ENCODE data around the gene EML4.

Gene EML4

DNA sequence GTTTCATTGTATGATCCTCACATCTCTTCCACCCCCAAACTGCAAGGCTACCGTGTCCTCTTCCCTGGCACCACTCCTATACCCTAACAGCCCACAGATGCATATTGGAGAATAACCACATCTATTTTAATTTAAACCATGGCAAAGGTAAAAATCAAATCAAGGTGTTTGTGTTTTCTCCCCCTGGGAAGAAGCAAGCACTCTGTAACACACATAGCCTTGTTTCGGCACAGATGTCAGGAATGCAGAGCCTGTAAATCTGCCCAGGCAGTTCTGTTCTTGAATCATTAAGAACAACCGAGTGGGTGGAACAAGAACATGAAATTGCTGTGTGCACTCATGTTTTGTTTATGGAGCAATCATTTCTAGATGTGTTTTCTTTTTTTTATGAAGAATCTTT, 198.7 kb downstream of the EML4 start:
- no peak for DNase-seq
- Histone ChIP-seq H3K27ac (ENCODE audit: low read length) (no peak overlapping the region), H3K36me3 (replicated peaks; ENCODE audit: insufficient read depth, low read length) (no peaks in the 10 kb centered on the region), H3F3A (ENCODE audit: insufficient read depth, low read length) (no peaks in the 10 kb centered on the region), H3K79me2 (ENCODE audit: low read length) (no peaks in the 10 kb centered on the region), H3K4me2 (ENCODE audit: low read depth, low read length) (no peak overlapping the region), H2AFZ (ENCODE audit: low read length) (no peak overlapping the region), H3K9me2 (replicated peaks; ENCODE audit: insufficient read depth, low read length) (no peaks in the 10 kb centered on the region), H3K4me3 (ENCODE audit: low read length) (no peak overlapping the region), H4K20me1 (ENCODE audit: insufficient read depth, low read length) (no peaks in the 10 kb centered on the region), H3K9ac (ENCODE audit: low read length) (no peak overlapping the region), H3K27me3 (replicated peaks; ENCODE audit: insufficient read depth, low read length) (no peaks in the 10 kb centered on the region), H3K9me3 (replicated peaks; ENCODE audit: insufficient read depth, low read length) (no peaks in the 10 kb centered on the region), H3K4me1 (ENCODE audit: low read length) (peaks cover 8% of the 10 kb centered on the region)
- TF ChIP-seq, protein P1, sequence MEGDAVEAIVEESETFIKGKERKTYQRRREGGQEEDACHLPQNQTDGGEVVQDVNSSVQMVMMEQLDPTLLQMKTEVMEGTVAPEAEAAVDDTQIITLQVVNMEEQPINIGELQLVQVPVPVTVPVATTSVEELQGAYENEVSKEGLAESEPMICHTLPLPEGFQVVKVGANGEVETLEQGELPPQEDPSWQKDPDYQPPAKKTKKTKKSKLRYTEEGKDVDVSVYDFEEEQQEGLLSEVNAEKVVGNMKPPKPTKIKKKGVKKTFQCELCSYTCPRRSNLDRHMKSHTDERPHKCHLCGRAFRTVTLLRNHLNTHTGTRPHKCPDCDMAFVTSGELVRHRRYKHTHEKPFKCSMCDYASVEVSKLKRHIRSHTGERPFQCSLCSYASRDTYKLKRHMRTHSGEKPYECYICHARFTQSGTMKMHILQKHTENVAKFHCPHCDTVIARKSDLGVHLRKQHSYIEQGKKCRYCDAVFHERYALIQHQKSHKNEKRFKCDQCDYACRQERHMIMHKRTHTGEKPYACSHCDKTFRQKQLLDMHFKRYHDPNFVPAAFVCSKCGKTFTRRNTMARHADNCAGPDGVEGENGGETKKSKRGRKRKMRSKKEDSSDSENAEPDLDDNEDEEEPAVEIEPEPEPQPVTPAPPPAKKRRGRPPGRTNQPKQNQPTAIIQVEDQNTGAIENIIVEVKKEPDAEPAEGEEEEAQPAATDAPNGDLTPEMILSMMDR (IDR thresholded peaks at IDR 0.05; ENCODE audit: low read length) = no peak
- TF ChIP-seq EZH2phosphoT487 (IDR thresholded peaks at IDR 0.05; ENCODE audit: low read length) (no peak), EZH2 (optimal IDR thresholded peaks at IDR 0.05; ENCODE audit: low read depth, low read length) (no peak)

DNA sequence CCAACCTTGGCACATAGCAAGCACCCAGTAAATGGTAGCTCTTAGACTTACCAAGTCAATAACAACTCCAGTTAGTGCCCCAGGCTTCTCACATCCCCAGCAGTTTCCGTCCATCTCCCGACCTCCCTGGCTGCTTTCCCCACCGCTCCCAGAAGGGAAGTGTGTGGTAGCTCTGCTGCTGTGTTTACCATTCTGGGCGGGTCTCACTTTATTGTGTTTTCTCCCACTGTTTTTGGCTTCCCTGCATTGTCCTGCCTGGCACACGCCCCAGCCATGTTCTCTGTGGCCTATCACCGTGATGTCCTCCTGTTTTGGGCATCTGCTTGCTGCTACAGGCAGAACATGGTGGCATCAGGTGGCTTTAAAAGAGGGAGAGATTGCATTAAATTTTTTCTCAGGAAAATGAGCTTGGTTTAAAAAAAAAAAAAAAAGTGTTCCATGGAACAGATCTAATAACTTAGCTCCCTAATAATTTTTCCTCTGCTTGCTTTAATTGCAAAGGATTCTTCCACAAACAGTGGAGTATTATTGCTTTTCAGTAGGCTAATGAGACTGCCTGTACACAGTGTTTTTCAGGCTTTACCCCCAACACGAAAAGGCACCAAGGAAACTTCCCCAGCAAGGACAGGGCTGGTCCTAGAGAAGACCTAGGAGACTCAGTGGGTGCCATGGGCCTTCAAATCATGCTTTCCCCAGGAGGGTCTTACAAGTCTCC, 199.8 kb downstream of the EML4 start:
- Histone ChIP-seq H3K36me3 (replicated peaks; ENCODE audit: insufficient read depth, low read length) (no peaks in the 10 kb centered on the region), H3K79me2 (ENCODE audit: low read length) (no peaks in the 10 kb centered on the region), H3K9ac (ENCODE audit: low read length) (no peak overlapping the region), H3K27ac (ENCODE audit: low read length) (no peak overlapping the region), H2AFZ (ENCODE audit: low read length) (no peak overlapping the region), H3K27me3 (replicated peaks; ENCODE audit: insufficient read depth, low read length) (no peaks in the 10 kb centered on the region), H3K9me2 (replicated peaks; ENCODE audit: insufficient read depth, low read length) (no peaks in the 10 kb centered on the region), H3K9me3 (replicated peaks; ENCODE audit: insufficient read depth, low read length) (no peaks in the 10 kb centered on the region), H3K4me3 (ENCODE audit: low read length) (no peak overlapping the region), H3K4me1 (ENCODE audit: low read length) (peaks cover 8% of the 10 kb centered on the region), H4K20me1 (ENCODE audit: insufficient read depth, low read length) (no peaks in the 10 kb centered on the region), H3K4me2 (ENCODE audit: low read depth, low read length) (no peak overlapping the region), H3F3A (ENCODE audit: insufficient read depth, low read length) (no peaks in the 10 kb centered on the region)
- no peak for DNase-seq
- no peak for TF ChIP-seq EZH2phosphoT487 (IDR thresholded peaks at IDR 0.05; ENCODE audit: low read length)
- TF ChIP-seq, protein P1 (IDR thresholded peaks at IDR 0.05; ENCODE audit: low read length) = no peak
- TF ChIP-seq EZH2 (optimal IDR thresholded peaks at IDR 0.05; ENCODE audit: low read depth, low read length) = no peak

DNA sequence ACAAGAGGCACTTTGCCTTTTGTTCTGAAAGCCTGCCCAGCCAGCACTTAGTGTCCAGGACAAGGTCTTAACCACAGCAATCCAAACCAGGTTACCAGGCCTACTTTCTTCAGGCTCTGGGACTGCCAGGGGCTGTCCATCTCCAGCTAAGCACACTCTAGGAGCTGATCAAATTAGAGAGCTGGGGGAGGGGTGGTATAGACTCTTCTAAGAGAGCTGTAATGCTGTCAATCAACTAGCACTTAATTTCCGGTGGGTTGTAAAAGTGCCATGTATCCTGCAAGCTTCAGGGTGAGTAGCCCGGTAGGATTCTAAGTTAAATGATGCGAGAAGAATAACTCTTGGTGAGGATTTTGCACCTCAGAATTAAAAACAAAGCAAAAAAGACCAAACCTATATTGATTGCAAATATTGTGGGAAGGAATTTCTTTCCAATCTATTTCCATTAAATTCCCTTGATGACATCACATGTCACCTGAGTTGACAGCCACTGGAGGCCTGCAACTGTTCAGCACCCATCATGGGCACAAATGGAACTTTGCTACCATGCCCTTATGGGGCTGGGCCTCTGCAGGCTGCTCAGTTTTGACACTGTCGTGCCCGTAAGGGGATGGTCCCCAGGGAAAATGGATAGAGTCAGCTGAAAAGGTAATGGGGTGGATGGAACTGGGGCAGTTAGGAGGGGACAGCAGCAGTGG, 200.5 kb downstream of the EML4 start:
- Histone ChIP-seq H3K9me2 (replicated peaks; ENCODE audit: insufficient read depth, low read length) (no peaks in the 10 kb centered on the region), H3K9ac (ENCODE audit: low read length) (no peak overlapping the region), H3K79me2 (ENCODE audit: low read length) (no peaks in the 10 kb centered on the region), H3K4me1 (ENCODE audit: low read length) (peaks cover 8% of the 10 kb centered on the region), H3K9me3 (replicated peaks; ENCODE audit: insufficient read depth, low read length) (no peaks in the 10 kb centered on the region), H3F3A (ENCODE audit: insufficient read depth, low read length) (no peaks in the 10 kb centered on the region), H4K20me1 (ENCODE audit: insufficient read depth, low read length) (no peaks in the 10 kb centered on the region), H3K27me3 (replicated peaks; ENCODE audit: insufficient read depth, low read length) (no peaks in the 10 kb centered on the region), H3K4me3 (ENCODE audit: low read length) (no peak overlapping the region), H3K36me3 (replicated peaks; ENCODE audit: insufficient read depth, low read length) (no peaks in the 10 kb centered on the region), H3K4me2 (ENCODE audit: low read depth, low read length) (no peak overlapping the region), H2AFZ (ENCODE audit: low read length) (no peak overlapping the region), H3K27ac (ENCODE audit: low read length) (no peak overlapping the region)
- no peak for TF ChIP-seq EZH2phosphoT487 (IDR thresholded peaks at IDR 0.05; ENCODE audit: low read length)
- TF ChIP-seq, protein P1 (IDR thresholded peaks at IDR 0.05; ENCODE audit: low read length) = no peak
- no peak for DNase-seq

Measured in MM.1S (cell line).